PC-9 (cell line): ENCODE measurements around the gene RELA.

Experiments used
- CTCF ChIP-seq: fragments of 200-600 bp; sonication (generic); conservative IDR thresholded peaks from 2 replicates; pipeline ENCODE4 v1.6.1; 2017; ENCODE audit warnings: mixed run types, antibody characterized with exemption, mild to moderate bottlenecking, moderate library complexity
- EZH2 ChIP-seq: fragments of 200-600 bp; sonication (generic); IDR thresholded peaks from 2 replicates; pipeline ENCODE4 v1.8.0; 2017; ENCODE audit warnings: antibody characterized with exemption, low read depth

- TF ChIP-seq CTCF: no peak
- TF ChIP-seq EZH2: no peak
Measured at GRCh38 chr11:65634440-65634839, 28.3 kb downstream of the RELA start.
